GM19438 (cell line): ENCODE results near the gene RGS5.
"Not testable (repeated sequence)": the region's sequence is repeated elsewhere in the genome, so short reads cannot be mapped to it uniquely, and the experiment has no call there.

Experiments used
- ATAC-seq: cut with Tn5 transposase; IDR thresholded peaks from one replicate; pipeline ENCODE4 v1.9.1; 2021; ENCODE audit warnings: low read depth; ENCODE audit not compliant: unreplicated experiment

The RGS5 gene

GRCh38 chr1:163202833-163203451 is at the start of gene RGS5:
TSS of gene RGS5 (minus strand) at chr1:163202916. CDS start at chr1:163202835, 81 bp downstream.
- no peak for ATAC-seq

DNA sequence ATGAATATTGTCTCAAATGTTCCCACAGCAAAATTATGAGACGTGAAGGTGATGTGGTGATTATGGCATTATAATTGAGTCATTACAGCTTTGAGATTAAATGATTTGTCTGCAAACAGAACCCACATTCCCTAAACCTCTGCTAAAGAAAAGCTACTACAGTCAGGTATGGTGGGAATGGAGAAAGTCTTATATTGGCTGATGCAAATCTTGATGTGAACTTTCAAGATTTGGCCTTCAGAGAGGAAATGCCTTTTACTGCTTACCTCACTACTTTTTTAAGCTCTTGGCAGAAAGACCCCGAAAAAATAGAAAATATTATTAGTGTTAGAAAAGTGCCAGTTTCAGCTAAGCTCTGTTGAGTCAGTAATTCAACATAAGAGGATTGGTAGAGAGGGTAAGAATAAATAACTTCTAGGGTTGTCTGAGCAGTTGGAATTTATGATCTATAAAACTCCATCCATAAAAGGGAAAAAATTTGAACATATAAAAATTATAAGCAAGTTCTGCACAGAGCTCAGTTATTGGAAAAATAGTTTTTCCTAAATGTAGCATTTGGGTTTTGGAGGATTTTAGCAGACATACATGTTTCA is 47.8 kb upstream of the RGS5 start:
- no peak for ATAC-seq

GRCh38 chr1:163248064-163248463 is 45.3 kb upstream of the RGS5 start:
- no peak for ATAC-seq

GRCh38 chr1:163244648-163245047 is 41.9 kb upstream of the RGS5 start:
- ATAC-seq: not testable (repeated sequence)

DNA sequence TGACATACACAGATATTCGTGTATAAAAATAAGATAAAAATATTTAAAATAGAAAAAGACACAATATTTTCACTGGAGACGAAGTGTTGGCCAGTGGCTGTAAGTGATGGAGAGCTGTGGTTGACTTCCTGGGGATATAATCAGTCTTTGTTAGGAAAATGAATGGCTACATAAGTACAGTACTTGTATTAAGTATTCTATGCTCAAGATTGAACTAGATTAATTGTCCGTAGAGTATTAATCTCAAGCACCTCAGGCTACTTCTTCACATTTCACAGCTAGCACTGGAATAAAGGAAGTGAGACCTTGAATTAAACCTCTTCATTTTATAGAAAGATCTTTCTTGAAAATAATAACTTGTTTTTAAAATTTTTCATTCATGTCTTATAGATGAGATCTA is 39.0 kb upstream of the RGS5 start:
- no peak for ATAC-seq

DNA sequence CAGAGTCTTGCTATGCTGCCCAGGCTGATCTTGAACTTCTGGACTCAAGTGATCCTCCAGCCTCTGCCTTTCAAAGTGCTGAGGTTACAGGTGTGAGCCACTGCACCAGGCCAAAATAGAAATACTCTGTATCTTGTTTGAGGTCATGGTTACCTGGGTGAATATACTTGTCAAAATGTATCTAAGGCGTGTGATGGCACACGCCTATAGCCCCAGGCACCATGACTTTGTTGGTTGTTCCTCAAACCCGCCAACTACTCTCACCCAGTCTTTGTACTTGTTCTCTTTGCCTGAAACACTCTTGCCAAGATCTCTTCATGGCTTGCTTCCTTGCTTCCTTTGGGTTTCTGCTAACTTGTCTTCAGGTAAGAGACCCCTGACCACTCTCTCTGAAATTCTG is 38.0 kb upstream of the RGS5 start:
- no peak for ATAC-seq

DNA sequence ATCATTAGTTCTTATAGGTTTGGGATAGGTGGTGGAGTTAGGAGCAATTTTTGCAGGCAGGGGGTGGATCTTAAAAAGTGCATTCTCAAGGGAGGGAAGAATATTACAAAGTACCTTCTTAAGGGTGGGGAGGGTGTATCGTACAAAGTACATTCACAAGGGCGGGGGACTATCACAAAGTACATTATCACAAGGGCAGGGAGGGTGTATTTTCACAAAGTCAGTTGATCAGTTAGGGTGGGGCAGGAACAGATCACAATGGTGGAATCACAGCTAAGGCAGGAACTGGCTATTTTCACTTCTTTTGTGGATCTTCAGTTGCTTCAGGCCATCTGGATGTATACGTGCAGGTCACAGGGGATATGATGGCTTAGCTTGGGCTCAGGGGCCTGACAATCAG is 30.9 kb upstream of the RGS5 start:
- not testable (repeated sequence) for ATAC-seq

DNA sequence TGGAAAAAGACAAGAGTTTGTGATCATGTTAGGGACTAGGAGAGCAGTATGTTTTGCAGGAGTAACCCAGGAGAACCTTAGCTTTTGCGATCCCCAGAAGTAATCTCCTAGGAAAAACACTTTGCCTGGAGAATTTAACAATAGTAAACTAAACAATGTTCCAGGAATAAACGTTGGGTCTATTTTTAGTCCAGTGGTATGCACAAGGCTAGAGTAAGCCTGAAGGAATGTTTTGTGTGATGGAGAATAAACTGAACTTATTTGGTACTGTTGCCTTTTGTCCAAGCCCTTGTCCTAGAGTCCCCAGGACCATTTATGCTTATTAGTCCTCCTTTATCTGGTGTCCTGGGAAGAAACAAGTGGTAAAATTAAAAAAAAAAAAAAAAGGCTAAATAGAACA is 28.7 kb upstream of the RGS5 start:
- no peak for ATAC-seq

- ATAC-seq: no peak
These were observed 28.1 kb upstream of the RGS5 start for GRCh38 chr1:163230827-163231226.

- not testable (repeated sequence) for ATAC-seq
These were observed 25.6 kb upstream of the RGS5 start for GRCh38 chr1:163228271-163228670.

GRCh38 chr1:163227126-163227525 is 24.4 kb upstream of the RGS5 start:
- no peak for ATAC-seq

DNA sequence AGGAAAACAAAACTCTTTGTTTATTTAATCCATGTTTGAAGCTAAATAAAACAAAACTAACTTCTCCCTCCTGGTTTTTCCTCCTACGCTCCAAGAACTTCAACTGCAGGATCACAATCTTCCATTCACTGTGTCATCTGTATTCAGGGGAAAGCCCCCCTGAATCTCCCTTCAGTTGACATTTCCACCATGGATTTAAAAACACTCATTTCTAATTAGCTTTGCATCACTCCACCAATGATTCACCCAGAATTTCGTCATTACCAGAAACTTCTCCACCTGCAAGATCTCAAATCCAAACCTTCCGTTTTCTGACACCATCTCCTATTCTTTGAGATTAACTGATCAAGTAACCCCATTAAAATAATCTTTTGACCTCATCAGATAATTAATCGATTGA is 10.9 kb upstream of the RGS5 start:
- no peak for ATAC-seq

DNA sequence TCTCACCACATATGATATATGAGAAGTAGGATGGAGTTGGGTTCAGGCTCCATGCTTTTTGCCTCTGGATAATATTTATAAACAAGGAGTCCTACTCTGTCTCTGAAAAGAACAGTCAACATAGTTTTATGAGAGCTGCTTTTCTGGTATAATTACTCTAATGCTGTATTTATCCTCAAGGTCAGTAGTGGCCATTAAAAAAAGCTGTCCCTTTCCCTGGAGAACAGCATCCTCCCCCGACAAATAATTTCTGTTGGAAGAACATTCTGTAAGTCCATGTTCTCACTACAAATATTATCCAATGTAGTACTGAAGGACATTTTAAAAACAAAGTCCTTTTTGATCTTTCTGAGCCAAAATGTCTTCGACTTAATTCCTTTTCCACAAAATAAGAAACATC is 9.0 kb upstream of the RGS5 start:
- no peak for ATAC-seq

DNA sequence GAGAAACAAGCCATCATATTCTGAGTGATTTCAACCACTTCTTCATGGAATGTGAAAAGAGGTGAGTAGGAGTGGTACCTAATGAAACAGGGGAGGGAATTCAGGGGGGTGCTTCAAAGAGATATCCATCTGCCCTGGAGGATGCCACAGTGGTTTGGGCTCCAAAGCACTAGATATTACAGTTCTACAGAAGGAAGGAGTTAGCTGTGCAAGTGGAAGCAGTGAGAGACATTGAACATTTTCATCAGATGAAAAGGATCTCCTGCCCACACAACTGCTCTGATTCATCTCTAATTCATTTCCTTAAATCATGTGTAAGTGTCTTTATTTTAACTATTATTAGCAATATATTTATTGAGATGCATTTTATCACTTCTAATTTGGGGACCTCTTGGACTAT is 2.8 kb upstream of the RGS5 start:
- no peak for ATAC-seq

DNA sequence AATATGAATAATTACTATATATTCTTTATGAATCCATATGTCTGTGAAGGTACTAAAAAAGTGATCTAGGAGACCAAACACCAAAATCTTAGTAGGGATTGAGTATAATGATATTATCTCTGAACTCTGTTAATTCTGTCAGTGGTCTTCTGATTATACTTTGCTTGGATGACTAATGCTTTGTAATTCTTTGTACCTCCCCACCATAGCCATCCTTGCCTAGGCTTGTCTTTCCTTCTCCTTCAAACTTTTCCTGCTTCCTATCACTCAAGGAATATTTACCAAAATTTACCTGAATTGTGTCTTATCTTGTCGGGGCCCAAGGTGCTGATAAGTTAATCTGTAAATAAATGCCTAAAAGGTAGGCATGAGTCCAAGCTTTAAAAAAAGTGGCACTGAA is 845 bp upstream of the RGS5 start:
- no peak for ATAC-seq

GRCh38 chr1:163201906-163202305 is 810 bp downstream of the RGS5 start:
- ATAC-seq: no peak

GRCh38 chr1:163197022-163197421 is 5.7 kb downstream of the RGS5 start:
- ATAC-seq: no peak

- no peak for ATAC-seq
These were observed 6.3 kb downstream of the RGS5 start for GRCh38 chr1:163196449-163196787.

DNA sequence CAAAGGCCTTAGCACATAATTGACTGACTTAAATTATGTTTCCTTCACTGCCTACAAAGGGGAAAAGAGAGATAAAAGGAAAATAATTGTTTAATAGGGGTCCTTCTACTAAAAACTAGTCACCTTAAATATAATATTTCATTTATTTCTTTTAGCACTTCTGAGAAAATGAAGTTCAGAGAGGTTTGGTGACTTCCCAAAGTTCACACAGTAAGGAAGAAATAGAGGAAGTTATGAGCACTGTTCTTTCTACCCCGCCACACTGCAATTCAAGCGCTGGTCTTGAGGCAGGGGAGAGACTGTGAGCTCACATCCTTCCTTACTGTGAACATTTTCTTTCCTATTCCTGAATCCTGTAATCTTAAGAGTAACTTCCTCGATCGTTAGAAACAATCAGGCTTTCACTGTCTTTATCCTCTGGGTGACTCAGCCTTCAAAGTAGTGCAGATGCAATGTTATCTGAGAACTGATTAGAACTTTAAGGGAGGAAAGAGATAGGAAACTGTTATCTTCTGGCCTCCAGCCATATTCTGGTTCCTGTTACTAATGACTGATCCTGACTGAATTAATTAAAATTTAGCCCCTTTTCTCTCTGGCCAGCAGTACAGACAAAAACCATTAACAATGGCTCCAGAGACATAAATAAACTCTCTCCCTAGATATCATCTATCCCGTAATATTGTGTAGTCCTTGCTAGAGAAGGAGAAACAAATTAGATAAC is 6.8 kb downstream of the RGS5 start:
- no peak for ATAC-seq

GRCh38 chr1:163191301-163191700 is 11.4 kb downstream of the RGS5 start:
- no peak for ATAC-seq

- ATAC-seq: no peak
These were observed 13.8 kb downstream of the RGS5 start for GRCh38 chr1:163188947-163189346.

- ATAC-seq: no peak
These were observed 14.9 kb downstream of the RGS5 start for GRCh38 chr1:163187849-163188248.
